Measurements from ENCODE around the gene CHD2.

- no peak for TF ChIP-seq POLR2AphosphoS5 (IDR thresholded peaks at IDR 0.05; ENCODE audit: low read depth, low read length)
- TF ChIP-seq, protein P1, sequence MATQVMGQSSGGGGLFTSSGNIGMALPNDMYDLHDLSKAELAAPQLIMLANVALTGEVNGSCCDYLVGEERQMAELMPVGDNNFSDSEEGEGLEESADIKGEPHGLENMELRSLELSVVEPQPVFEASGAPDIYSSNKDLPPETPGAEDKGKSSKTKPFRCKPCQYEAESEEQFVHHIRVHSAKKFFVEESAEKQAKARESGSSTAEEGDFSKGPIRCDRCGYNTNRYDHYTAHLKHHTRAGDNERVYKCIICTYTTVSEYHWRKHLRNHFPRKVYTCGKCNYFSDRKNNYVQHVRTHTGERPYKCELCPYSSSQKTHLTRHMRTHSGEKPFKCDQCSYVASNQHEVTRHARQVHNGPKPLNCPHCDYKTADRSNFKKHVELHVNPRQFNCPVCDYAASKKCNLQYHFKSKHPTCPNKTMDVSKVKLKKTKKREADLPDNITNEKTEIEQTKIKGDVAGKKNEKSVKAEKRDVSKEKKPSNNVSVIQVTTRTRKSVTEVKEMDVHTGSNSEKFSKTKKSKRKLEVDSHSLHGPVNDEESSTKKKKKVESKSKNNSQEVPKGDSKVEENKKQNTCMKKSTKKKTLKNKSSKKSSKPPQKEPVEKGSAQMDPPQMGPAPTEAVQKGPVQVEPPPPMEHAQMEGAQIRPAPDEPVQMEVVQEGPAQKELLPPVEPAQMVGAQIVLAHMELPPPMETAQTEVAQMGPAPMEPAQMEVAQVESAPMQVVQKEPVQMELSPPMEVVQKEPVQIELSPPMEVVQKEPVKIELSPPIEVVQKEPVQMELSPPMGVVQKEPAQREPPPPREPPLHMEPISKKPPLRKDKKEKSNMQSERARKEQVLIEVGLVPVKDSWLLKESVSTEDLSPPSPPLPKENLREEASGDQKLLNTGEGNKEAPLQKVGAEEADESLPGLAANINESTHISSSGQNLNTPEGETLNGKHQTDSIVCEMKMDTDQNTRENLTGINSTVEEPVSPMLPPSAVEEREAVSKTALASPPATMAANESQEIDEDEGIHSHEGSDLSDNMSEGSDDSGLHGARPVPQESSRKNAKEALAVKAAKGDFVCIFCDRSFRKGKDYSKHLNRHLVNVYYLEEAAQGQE (IDR thresholded peaks at IDR 0.05; ENCODE audit: insufficient read depth in 1 of 2, low read depth in 2 of 2, low read length in 2 of 2), result no peak
Observed at GRCh38 chr15:93007994-93008393, 107.9 kb downstream of the CHD2 start.

Measured in PFSK-1 (cell line).